HG03025 (cell line): ENCODE measurements around the gene H2BW1.
"Not testable (repeated sequence)": the region's sequence is repeated elsewhere in the genome, so short reads cannot be mapped to it uniquely, and the experiment has no call there.

ENCODE experiments used
- ATAC-seq: cut with Tn5 transposase; IDR thresholded peaks from one replicate; pipeline ENCODE4 v1.9.1; 2021; ENCODE audit warnings: mild to moderate bottlenecking, moderate library complexity; ENCODE audit not compliant: unreplicated experiment, low FRiP score

The H2BW1 gene, protein sequence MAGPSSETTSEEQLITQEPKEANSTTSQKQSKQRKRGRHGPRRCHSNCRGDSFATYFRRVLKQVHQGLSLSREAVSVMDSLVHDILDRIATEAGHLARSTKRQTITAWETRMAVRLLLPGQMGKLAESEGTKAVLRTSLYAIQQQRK

DNA sequence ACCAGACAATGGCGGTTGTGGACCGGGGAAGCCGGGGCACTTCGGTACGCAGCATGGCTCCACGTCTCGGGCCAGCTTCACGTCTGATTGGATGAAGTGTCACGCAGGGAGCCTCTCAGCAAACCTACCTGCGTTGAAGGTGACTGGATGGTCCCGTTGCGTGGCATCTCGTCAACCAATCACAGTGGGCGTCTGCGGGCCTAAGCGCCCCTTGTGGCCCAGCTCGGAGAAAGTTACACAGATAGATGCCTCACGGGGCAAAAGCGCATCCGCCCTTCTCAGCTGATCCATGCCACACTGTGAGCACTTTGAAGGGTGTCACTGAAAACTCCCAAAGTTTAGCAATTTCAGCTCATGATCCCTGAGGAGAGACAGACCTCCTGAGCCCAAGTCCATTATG is at the start of gene H2BW1:
H2BW1 (minus strand) TSS at position 103 of the 400 bp plus-strand sequence. CDS start 132 bp downstream, outside the sequence.
- no peak for ATAC-seq

DNA sequence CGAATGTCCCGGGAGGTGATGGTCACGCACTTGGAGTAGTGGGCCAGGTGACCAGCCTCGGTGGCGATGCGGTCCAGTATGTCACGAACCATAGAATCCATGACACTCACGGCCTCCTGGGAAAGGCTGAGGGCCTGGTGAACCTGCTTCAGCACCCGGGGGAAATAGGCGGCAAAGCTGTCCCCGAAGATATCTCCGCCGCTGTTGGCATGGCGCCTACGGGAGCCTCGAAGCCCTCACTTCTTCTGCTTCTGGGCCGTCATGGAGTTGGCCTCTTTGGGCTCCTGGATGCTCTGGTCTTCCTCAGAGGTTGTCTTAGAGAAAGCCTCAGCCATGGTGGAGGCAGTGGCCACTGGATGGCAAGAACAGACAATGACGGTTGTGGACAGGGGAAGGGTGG is 49.1 kb upstream of the H2BW1 start:
- ATAC-seq = not testable (repeated sequence)

DNA sequence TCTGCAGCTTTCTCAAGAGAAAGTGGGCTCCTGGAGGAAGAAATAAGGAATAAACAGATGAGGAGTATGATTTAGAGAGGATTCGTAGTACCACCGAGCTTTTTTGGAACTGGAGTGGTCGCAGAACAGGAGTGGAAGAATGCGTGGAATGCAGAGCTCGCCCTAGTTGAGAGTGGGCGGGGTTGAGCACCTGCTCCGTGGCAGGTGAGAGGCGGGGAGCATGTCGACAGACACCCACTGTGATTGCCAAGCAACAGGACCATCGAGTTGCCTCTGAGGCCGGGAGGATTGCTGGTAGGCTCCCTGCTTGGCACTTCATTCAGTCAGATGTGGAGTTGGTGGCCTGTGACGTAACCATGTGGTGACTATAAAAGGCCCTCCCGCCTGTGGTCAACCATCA is 41.4 kb upstream of the H2BW1 start:
- not testable (repeated sequence) for ATAC-seq

DNA sequence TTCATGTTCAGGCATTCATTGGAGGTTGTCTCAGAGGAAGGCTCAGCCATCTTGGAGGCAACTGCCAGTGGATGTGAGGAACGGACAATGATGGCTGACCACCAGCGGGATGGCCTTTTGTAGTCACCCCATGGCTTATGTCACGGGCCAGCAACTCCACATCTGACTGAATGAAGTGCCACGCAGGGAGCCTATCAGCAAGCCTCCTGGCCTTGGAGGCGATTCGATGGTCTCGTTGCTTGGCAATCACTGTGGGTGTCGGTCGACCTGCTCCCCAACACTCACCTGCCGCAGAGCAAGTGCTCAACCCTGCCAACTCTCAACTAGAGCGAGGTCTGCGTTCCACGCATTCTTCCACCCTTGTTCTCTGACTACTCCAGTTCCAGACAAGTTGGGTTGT is 33.7 kb upstream of the H2BW1 start:
- no peak for ATAC-seq

DNA sequence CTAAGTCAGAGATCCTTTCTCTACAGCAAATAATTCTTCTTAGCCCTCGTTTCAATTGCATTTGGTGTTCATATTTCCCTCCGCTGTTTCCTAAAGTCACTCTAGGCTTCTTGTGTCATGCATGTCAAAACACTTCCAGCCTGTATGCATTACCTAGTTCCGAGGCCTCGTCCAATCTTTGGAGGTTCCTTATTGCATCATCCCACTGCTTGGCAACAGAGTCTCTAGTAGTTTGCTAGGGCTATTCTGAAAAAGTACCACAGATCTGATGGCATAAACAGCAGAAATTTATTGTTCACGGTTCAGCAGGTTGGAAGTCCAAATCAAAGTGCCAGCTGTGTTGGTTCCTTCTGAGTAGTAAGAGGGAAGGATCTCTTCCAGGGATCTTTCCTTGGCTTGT is 32.1 kb upstream of the H2BW1 start:
- no peak for ATAC-seq

DNA sequence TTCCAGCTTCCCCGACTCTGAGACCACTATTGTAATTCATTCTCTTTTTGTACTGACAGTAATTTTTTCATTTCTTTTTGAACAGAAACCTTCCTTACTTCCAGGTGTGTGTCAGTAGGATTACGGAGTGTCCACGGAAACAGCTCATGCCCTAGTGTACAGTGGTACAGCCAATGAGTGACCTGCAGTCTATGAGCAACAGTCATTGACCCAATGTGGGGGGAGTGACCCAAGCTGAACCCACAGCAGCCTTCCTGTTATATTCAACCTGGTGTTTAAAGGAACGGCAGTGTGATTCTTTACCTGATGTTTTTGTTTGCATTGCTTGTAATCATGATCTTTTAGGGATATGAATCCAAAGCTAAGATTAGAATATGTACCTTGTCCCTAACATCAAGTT is 27.5 kb upstream of the H2BW1 start:
- no peak for ATAC-seq

DNA sequence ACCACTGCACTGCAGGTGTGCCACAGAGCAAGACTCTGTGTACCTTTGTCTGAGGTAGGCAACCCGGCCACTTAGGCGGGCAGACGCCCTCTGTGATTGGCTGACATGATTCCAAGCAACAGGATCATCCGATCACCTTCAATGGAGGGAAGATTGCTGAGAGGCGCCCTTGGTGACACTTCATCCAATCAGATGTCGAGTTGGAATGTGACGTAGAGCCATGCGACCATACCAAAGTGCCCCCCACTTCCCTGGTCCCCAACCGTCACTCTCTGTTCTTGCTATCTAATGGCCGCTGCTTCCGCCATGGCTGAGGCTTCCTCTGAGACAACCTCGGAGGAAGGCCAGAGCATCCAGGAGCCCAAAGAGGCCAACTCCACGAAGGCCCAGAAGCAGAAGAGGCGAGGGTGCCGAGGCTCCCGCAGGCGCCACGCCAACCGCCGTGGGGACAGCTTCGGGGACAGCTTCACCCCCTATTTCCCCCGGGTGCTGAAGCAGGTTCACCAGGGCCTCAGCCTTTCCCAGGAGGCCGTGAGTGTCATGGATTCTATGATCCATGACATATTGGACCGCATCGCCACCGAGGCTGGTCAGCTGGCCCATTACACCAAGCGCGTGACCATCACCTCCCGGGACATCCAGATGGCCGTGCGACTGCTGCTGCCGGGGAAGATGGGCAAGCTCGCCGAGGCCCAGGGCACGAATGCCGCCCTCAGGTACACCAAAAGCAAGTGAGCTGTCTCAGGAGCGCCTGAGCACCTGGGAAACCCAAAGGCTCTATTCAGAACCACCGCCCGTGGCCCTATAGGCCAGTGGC is 26.4 kb upstream of the H2BW1 start, which contains the start of gene H2BW2:
H2BW2 (plus strand) TSS at position 268 of the 817 bp plus-strand sequence; CDS start at position 307, 39 bp downstream.
- no peak for ATAC-seq

DNA sequence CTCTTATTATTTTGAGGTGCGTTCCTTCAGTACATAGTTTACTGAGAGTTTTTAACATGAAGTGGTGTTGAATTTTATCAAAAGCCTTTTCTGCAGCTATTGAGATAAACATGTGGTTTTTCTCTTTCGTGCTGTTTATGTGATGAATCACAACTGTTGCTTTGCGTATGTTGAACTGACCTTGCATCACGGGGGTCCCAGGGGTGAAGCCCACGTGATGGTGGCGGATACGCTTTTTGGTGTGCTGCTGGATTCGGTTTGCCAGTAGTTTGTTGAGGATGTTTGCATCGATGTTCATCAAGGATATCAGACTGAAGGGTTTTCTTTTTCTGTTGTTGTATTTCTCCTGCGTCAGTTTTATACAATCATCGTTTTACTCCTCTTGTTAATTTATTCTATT is 4.6 kb upstream of the H2BW1 start:
- no peak for ATAC-seq

DNA sequence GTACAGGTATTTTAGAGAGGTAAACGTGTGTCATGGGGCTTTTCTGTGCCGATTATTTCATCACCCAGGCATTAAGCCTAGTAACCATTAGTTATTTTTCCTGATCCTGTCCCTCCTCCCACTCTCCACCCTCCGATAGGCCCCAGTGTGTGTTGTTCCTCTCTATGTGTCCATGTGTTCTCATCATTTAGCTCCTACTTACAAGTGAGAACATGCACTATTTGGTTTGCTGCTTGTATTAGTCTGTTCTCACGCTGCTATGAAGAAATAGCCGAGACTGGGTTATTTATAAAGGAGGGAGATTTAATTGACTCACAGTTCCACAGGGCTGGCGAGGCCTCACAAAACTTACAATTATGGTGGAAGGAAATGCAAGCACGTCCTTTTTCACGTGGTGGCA is 2.1 kb upstream of the H2BW1 start:
- not testable (repeated sequence) for ATAC-seq

DNA sequence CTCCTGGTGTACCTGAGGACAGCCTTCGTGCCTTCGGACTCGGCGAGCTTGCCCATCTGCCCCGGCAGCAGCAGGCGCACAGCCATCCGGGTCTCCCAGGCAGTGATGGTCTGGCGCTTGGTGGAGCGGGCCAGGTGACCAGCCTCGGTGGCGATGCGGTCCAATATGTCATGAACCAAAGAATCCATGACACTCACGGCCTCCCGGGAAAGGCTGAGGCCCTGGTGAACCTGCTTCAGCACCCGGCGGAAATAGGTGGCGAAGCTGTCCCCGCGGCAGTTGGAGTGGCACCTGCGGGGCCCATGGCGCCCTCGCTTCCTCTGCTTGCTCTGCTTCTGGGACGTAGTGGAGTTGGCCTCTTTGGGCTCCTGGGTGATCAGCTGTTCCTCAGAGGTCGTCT is 350 bp downstream of the H2BW1 start:
- ATAC-seq = no peak

DNA sequence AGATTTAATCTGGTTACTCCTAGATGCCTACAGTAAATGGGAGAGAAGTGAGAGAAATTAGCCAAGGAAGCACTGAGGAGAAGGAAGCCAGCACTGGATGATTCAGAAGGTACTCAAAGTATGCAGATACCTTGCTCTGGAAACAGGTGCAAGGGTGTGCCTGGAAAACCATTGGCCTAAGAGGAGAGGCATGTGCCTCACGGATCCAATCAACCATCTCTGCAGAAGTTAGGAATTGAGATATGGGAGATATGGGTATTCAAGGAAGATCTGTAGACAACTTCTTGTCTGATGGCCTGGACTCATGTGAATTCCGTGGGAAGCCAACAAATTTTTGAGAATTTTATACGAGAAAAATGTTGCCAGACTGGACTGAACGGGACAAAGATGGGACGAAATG is 4.7 kb downstream of the H2BW1 start:
- no peak for ATAC-seq

DNA sequence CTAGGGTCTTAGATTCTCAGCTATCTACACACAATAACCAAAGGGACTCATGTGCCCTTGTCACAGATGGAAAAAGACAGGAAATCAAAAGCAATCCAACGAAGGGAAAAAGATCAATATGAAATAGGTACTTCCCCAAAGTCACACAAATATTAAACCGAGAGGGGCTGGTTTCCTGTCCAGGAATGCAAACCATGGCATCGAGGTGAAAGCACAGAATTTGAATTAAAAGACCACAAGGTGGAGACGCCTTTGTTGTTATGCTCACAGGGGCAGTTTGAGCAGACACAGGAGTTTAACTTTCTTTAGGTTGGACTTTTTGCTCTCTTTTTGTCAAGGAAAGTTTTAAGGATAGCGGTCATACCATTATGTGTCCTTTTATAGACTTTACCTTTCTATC is 14.3 kb downstream of the H2BW1 start:
- no peak for ATAC-seq

DNA sequence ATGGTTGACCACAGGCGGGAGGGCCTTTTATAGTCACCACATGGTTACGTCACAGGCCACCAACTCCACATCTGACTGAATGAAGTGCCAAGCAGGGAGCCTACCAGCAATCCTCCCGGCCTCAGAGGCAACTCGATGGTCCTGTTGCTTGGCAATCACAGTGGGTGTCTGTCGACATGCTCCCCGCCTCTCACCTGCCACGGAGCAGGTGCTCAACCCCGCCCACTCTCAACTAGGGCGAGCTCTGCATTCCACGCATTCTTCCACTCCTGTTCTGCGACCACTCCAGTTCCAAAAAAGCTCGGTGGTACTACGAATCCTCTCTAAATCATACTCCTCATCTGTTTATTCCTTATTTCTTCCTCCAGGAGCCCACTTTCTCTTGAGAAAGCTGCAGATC is 30.0 kb downstream of the H2BW1 start:
- not testable (repeated sequence) for ATAC-seq

DNA sequence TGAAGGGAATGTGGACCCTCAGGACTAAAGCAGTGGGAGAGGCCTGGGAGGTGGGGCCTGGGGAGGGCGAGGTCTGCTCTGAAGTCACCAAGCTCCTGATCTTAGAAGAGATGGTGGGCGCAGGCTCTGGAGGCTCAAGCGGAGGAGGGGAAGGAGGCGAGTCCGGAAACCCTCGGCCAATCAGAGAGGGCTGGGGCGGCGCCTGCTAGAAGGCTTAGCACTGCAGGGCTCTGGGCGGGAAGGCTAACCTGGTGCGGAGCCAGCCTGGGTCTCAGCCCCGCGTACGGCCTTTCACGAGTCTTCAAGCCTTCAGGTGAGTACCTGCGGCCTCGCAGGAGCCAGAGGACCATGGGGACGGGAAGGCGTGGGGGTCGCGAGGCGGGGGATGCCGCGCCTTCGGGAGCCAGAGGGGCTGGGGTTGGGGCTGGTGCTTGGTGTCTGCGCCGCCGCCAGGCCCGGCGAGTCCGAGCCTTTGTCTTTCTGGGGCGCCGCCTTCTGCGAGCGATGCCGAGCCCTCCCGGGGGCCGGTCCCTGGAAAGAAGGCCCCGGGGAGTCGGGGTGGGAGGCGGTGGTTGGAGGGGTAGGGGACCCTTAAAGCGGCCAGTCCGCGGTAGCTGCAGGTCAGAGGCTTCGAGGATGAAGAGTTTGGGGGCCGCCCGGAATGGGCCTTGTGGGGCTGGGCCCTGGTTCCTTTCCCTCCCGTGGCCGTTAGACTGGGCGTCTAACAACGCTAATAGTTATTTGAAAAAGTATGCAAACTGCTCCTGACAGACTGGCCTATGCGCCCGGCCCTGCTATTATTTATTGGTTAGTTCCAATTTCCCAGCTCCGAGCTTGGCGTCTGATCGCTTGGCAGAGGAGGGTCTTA is 50.9 kb downstream of the H2BW1 start, which contains the start of gene TMSB15B:
TMSB15B (plus strand) TSS at position 217 of the 868 bp plus-strand sequence.
- ATAC-seq = not testable (repeated sequence)
